C4-2B (cell line): ENCODE data around the gene ENDOV.

Experiments used
- CTCF ChIP-seq: fragments of 450-650 bp; conservative IDR thresholded peaks from 2 replicates; pipeline ENCODE4 v1.5.1; 2017; ENCODE audit warnings: mild to moderate bottlenecking
- ZFX ChIP-seq: fragments of 450-650 bp; IDR thresholded peaks from 2 replicates; pipeline ENCODE4 v1.6.1; 2017

DNA sequence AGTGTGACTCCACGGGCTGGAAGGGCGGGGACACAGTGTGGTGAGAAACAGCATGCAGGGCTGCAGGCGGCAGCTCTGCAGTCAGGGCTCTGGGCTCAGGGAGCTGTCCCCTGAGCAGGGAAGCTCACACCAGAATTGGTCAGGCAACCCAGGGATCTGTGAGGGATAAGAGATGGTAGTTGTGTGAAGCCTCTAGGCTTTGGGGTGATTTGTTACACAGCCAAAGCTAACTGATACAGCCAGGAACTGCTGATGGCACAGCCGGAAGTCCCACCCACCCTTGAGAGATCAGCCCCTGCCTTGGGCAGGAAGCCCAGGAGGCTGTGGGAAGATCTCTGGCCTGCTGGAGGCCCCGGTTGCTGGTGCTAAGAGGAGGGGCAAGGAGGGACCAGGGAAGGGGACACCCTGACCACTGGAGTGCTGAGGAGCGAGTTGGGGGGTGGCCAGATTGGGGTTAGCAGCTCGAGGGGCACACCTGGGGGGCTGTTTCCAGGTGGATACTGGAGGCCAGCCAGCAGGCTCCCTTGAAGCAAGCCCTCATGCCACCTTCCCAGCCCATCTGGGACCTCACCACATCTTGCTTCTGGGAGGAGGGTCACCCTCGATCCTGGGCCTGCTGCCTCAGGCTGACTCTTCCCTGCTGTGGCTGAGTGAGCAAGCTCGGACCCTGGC lies 36.3 kb downstream of the ENDOV start:
- TF ChIP-seq CTCF: no peak
- TF ChIP-seq ZFX: no peak
